Measurements from ENCODE around the gene PTPN22. TPM values are rescaled to one million over a fixed set of nuclear protein-coding genes. Genes with fewer than 3 reads are reported as not detected.

PTPN22 gene
- total RNA-seq, 4 donors from 2014 or later: 0.56 to 2.3 (median 0.75) TPM

DNA sequence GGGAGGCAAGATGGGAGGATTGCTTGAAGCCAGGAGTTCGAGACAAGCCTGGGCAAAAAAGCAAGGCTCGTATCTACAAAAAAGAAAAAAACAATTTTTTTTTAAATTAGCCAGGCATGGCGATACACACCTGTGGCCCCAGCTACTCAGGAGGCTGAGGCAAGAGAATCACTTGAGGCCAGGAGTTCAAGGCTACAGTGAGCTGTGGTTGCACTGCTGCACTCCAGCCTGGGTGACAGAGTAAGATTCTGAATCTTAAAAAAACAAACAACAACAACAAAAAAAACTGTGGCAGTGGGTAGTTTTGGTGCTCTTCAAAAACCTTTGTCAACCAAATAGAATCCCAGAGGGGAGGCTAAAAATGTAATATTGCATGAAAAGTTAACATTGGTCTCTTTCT lies 734 bp downstream of the PTPN22 start:
- no peak overlapping the region for H3K4me3 ChIP-seq (ENCODE audit: low read depth, poor library complexity, severe bottlenecking)
- no peak for TF ChIP-seq POLR2A (IDR thresholded peaks at IDR 0.05)
- TF ChIP-seq, protein P1, sequence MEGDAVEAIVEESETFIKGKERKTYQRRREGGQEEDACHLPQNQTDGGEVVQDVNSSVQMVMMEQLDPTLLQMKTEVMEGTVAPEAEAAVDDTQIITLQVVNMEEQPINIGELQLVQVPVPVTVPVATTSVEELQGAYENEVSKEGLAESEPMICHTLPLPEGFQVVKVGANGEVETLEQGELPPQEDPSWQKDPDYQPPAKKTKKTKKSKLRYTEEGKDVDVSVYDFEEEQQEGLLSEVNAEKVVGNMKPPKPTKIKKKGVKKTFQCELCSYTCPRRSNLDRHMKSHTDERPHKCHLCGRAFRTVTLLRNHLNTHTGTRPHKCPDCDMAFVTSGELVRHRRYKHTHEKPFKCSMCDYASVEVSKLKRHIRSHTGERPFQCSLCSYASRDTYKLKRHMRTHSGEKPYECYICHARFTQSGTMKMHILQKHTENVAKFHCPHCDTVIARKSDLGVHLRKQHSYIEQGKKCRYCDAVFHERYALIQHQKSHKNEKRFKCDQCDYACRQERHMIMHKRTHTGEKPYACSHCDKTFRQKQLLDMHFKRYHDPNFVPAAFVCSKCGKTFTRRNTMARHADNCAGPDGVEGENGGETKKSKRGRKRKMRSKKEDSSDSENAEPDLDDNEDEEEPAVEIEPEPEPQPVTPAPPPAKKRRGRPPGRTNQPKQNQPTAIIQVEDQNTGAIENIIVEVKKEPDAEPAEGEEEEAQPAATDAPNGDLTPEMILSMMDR (IDR thresholded peaks at IDR 0.05): no peak
- 80 to 88% methylated on average over 3 of the region's 3 CpGs for WGBS, 2 donors
- DNase-seq (ENCODE audit: low spot score in 2 of 2): no peak
- intact Hi-C loops (cut with DNase I; ENCODE audit: low total_unique reads): no loop called here

DNA sequence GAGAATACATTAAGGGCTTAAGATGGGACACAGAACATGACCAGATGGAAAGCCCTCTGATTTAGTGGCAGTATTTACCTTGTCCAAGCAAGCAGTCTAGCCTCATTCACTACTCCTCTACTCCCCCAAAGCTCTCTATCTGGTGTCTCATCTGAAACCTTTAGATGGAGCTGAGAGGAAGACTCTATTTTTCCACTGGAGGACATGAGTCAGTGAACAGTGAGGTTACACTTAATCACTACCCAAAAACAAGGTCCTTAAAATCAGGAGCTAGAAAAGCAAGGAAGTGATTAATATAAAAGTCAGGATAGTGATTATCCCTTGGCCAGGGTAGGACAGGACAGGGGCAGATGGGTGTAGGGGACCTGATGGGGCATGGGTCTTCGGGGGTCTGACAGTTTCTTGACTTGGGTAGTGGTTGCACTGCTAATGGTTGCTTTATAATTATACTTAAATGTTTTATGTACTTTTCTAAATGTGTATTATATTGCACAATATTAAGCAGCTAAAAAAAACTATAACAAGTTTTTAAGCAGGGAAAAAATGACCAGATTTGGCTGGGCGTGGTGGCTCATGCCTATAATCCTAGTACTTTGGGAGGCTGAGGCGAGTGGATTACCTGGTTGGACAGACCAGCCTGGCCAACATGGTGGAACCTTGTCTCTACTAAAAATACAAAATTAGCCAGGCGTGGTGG lies 3.0 kb downstream of the PTPN22 start:
- whole genome bisulfite sequencing, 2 donors: 86 to 93% methylated on average over 4 of the region's 4 CpGs
- TF ChIP-seq, protein P1 (IDR thresholded peaks at IDR 0.05): no peak
- TF ChIP-seq POLR2A (IDR thresholded peaks at IDR 0.05): no peak
- intact Hi-C loops (cut with DNase I; ENCODE audit: low total_unique reads): no loop called here
- no peak for DNase-seq (ENCODE audit: low spot score in 2 of 2)
- H3K4me3 ChIP-seq (ENCODE audit: low read depth, poor library complexity, severe bottlenecking): no peak overlapping the region

DNA sequence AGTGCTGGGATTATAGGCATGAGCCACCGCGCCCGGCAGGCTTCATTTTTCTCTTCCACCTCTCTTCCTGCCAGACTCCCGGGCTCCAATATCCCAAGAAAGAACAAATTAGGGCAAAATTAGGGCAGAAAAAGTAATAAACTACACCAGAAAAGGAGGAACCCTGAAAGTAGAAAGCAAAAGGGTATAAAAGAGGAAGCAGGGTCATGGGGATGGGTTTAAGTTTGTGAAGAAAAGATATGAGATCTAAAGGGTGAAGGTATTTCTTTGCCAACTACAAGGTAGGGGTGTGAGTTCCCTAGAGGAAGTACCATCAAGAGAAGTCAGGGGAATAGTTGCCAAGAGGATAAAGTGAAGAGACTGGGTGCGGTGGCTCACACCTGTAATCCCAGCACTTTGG lies 9.9 kb downstream of the PTPN22 start:
- whole genome bisulfite sequencing, 2 donors: 92 to 93% methylated on average over 5 of the region's 5 CpGs
- intact Hi-C loops (cut with DNase I; ENCODE audit: low total_unique reads): no loop called here
- DNase-seq (ENCODE audit: low spot score in 2 of 2): no peak
- TF ChIP-seq POLR2A (IDR thresholded peaks at IDR 0.05): no peak
- TF ChIP-seq, protein P1 (IDR thresholded peaks at IDR 0.05): no peak
- H3K4me3 ChIP-seq (ENCODE audit: low read depth, poor library complexity, severe bottlenecking): no peak overlapping the region

DNA sequence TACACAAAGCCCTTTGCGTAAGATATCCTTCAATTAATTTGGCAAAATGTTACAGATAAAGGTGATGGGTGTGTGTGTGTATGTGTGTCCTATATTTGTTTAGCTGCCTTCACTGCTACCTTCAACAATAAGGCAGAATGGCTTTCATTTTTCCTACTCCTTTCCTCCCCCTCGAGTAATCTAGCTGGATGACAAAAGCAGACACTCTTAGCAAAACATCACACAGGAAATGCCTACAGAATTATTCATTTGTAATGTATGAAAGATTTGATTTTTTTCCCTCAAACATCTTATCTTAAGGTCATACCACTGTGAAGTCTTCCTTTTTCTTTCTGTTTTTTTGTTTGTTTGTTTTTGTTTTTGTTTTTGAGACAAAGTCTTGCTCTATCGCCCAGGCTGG lies 10.6 kb downstream of the PTPN22 start:
- WGBS, 2 donors: 68 to 73% methylated on average over 3 of the region's 3 CpGs
- H3K4me3 ChIP-seq (ENCODE audit: low read depth, poor library complexity, severe bottlenecking): no peak overlapping the region
- intact Hi-C loops (cut with DNase I; ENCODE audit: low total_unique reads): no loop called here
- no peak for DNase-seq (ENCODE audit: low spot score in 2 of 2)
- TF ChIP-seq POLR2A (IDR thresholded peaks at IDR 0.05): no peak
- TF ChIP-seq, protein P1 (IDR thresholded peaks at IDR 0.05): no peak

DNA sequence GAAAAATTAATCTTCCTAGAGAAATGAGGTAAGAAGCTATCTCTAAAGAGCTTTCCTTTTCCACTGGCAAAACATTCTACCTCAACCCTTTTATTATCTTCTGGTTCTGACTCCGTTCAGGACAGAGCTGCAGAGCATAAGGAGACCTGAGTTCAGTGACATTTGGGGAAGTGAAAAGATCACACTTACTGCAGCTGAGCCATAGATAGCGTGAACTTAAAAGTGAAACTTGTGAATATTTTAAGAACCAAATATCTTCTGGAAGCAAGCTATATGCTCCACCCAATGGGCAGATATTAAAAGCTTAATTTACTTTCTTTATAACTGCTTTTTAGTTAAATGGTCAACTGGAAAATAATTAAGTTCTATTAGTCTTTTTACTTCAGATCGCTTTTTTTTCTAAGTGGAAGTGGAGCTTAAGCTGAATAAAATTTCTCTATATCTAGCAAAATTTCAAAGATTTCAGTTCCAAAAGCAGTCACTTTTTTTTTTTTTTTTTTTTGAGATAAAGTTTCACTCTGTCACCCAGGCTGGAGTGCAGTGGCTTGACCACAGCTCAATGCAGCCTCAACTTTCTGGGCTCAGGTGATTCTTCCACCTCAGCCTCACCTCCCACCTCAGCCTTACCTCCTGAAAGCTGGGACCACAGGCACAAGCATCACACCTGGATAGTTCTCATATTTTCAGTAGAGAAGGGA lies 11.9 kb downstream of the PTPN22 start:
- no peak for TF ChIP-seq POLR2A (IDR thresholded peaks at IDR 0.05)
- TF ChIP-seq, protein P1 (IDR thresholded peaks at IDR 0.05): no peak
- intact Hi-C loops (cut with DNase I; ENCODE audit: low total_unique reads): no loop called here
- WGBS, 2 donors: 57 to 61% methylated on average over 3 of the region's 3 CpGs
- H3K4me3 ChIP-seq (ENCODE audit: low read depth, poor library complexity, severe bottlenecking): no peak overlapping the region
- no peak for DNase-seq (ENCODE audit: low spot score in 2 of 2)

Data from lower leg skin (tissue), 4 donors.